ENCODE results near the gene LHFPL4. TPM values are rescaled to one million over a fixed set of nuclear protein-coding genes. Genes with fewer than 3 reads are reported as not detected.

Gene LHFPL4
- polyA plus RNA-seq, 2 of the 4 experiments (the other 2 are of a cell fraction): 0.08 to 0.39 TPM

GRCh38 chr3:9550999-9551398 lies 2.6 kb downstream of the LHFPL4 start (continued):
- no peak for TF ChIP-seq PBX3 (IDR thresholded peaks at IDR 0.05)

DNA sequence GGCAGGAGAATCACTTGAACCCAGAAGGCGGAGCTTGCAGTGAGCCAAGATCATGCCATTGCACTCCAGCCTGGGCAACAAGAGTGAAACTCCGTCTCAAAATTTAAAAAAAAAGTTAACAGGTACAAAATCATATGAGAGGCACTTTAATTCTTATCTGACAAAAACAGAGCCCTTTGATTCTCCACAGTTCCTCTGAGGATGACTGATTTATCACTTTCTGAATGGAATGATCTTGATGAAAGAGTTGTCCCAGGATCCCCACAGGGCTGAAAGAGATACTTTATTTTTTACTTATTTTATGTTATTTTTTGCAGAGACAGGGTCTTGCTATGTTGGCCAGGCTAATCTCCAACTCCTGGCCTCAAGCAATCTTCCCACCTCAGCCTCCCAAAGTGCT lies 4.0 kb downstream of the LHFPL4 start:
- Histone ChIP-seq H3K9me3 (no peaks in the 10 kb centered on the region), H3K27ac (no peak overlapping the region), H3K4me1 (no peaks in the 10 kb centered on the region; the same call in 2 of the 3 replicates), H3K4me2 (no peak overlapping the region), H3K4me3 (no peak overlapping the region)
- FAIRE-seq: no peak
- ChIA-PET CTCF (no interaction called here), POLR2A (no interaction called here)
- no peak for ATAC-seq
- DNase-seq (ENCODE audit: low read depth in 1 of 2, low spot score in 1 of 2): no peak
- 9% methylated on average over 2 of the region's 2 CpGs for WGBS (ENCODE audit: missing lambda C conversion rate)
- TF ChIP-seq ZC3H11A (IDR thresholded peaks at IDR 0.05) (no peak), KDM5A (IDR thresholded peaks at IDR 0.05) (no peak), TP53 (CRISPR knock-in tag; IDR thresholded peaks at IDR 0.05) (no peak), ZSCAN20 (CRISPR knock-in tag; IDR thresholded peaks at IDR 0.05) (no peak), RAD21 (conservative IDR thresholded peaks at IDR 0.05 in 1 of 2, IDR thresholded peaks at IDR 0.05 in 1 of 2) (no peak), EHF (CRISPR knock-in tag; IDR thresholded peaks at IDR 0.05) (no peak), NR3C1 (IDR thresholded peaks at IDR 0.05) (no peak), CBX8 (IDR thresholded peaks at IDR 0.05) (no peak), SREBF2 (IDR thresholded peaks at IDR 0.05) (no peak)
- TF ChIP-seq, protein P1, sequence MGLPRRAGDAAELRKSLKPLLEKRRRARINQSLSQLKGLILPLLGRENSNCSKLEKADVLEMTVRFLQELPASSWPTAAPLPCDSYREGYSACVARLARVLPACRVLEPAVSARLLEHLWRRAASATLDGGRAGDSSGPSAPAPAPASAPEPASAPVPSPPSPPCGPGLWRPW (IDR thresholded peaks at IDR 0.05): no peak

GRCh38 chr3:9548991-9549390 lies 4.6 kb downstream of the LHFPL4 start:
- H3K4me2 ChIP-seq: no peak overlapping the region
- H3K4me3 ChIP-seq: no peak overlapping the region
- ATAC-seq (no peak), DNase-seq (ENCODE audit: low read depth in 1 of 2, low spot score in 1 of 2) (no peak), FAIRE-seq (no peak)
- WGBS (ENCODE audit: missing lambda C conversion rate): 36% methylated on average over 5 of the region's 5 CpGs
- H3K4me1 ChIP-seq: no peaks in the 10 kb centered on the region; the same call in 2 of the 3 replicates
- no peak overlapping the region for H3K27ac ChIP-seq
- no peaks in the 10 kb centered on the region for H3K9me3 ChIP-seq
- POLR2A ChIA-PET: no interaction called here
- TF ChIP-seq MAFK (IDR thresholded peaks at IDR 0.05; ENCODE audit: partially characterized antibody): peak; percentile 39
- no peak for TF ChIP-seq RCOR1 (IDR thresholded peaks at IDR 0.05; ENCODE audit: low read depth, low read length)
- TF ChIP-seq TP53 (CRISPR knock-in tag; IDR thresholded peaks at IDR 0.05): no peak
- TF ChIP-seq RFX5 (IDR thresholded peaks at IDR 0.05): no peak
- CTCF ChIA-PET: interaction anchor here (1.8 kb wide), 1 partner anchor 20 kb away, joined by 4 read pairs; no protein-coding TSS in a partner anchor

GRCh38 chr3:9542182-9542581 lies 11.4 kb downstream of the LHFPL4 start:
- CTCF ChIA-PET: interaction anchor here (1.1 kb wide), 1 partner anchor 39 kb away, joined by 3 read pairs; no protein-coding TSS in a partner anchor
- no peak for ATAC-seq
- 26% methylated on average over 3 of the region's 3 CpGs for WGBS (ENCODE audit: missing lambda C conversion rate)
- no peak overlapping the region for H3K4me2 ChIP-seq
- no peak overlapping the region for H3K4me3 ChIP-seq
- DNase-seq (ENCODE audit: low read depth in 1 of 2, low spot score in 1 of 2): no peak
- H3K27ac ChIP-seq: no peak overlapping the region
- peaks cover 5% of the 10 kb centered on the region; the same call in 1 of the 3 replicates for H3K9me3 ChIP-seq
- POLR2A ChIA-PET: interaction anchor here (0.6 kb wide), 1 partner anchor 10 kb away, joined by 3 read pairs; no protein-coding TSS in a partner anchor
- TF ChIP-seq RFX5 (IDR thresholded peaks at IDR 0.05) (no peak), ZSCAN20 (CRISPR knock-in tag; IDR thresholded peaks at IDR 0.05) (no peak), RAD21 (conservative IDR thresholded peaks at IDR 0.05 in 1 of 2, IDR thresholded peaks at IDR 0.05 in 1 of 2) (no peak), PBX3 (IDR thresholded peaks at IDR 0.05) (no peak), HOXB13 (CRISPR knock-in tag; IDR thresholded peaks at IDR 0.05; ENCODE audit: low read depth) (no peak), ATOH8 (CRISPR knock-in tag; IDR thresholded peaks at IDR 0.05; ENCODE audit: low read depth) (no peak), ZFP36 (IDR thresholded peaks at IDR 0.05; ENCODE audit: borderline replicate concordance, partially characterized antibody) (no peak), BHLHE40 (IDR thresholded peaks at IDR 0.05; ENCODE audit: low read depth, low read length) (no peak), NR3C1 (IDR thresholded peaks at IDR 0.05) (no peak), REST (IDR thresholded peaks at IDR 0.05) (no peak), POLR2A (IDR thresholded peaks at IDR 0.05; ENCODE audit: low read length) (no peak), CEBPB (IDR thresholded peaks at IDR 0.05) (no peak), KDM5A (IDR thresholded peaks at IDR 0.05) (no peak), PHF8 (IDR thresholded peaks at IDR 0.05; ENCODE audit: borderline replicate concordance, low read depth) (no peak), KDM1A (IDR thresholded peaks at IDR 0.05; ENCODE audit: low read depth) (no peak)
- FAIRE-seq: no peak
- no peaks in the 10 kb centered on the region for H3K4me1 ChIP-seq
